HepG2 (cell line): ENCODE results near the gene AGAP3. TPM values are rescaled to one million over a fixed set of nuclear protein-coding genes. Genes with fewer than 3 reads are reported as not detected.

Source experiments
- ATAC-seq: fragments of 200-7000 bp; cut with Tn5 transposase; 3 replicates; pipeline ENCODE4 v1.9.1; 2020; ENCODE audit warnings: mild to moderate bottlenecking, moderate library complexity
- BruUV-seq: library from RNA; stranded (reverse); fragments of 400-500 nt; replicated peaks from 2 replicates; lab custom pipeline; 2021; lab: Mats Ljungman, UMichigan
- CTCF ChIA-PET: fragments of 300-600 bp; formaldehyde crosslinking; extraction: SDS; loops from one replicate; lab custom pipeline; 2021; ENCODE audit warnings: low total read pairs, inconsistent platforms, low intra/inter-chr PET ratio; lab: Yijun Ruan, JAX
- POLR2A ChIA-PET: fragments of 350-600 bp; sonication (Branson Sonifier 250); formaldehyde crosslinking; loops from one replicate; lab custom pipeline; 2020; ENCODE audit warnings: antibody characterized with exemption, inconsistent platforms; lab: Yijun Ruan, JAX
- DNase-seq: peaks from one replicate; pipeline ENCODE4 v3.0.0-alpha.2; 2015; ENCODE audit warnings: low spot score
- FAIRE-seq: peaks from 3 replicates; lab custom pipeline; 2011; peaks lifted over from hg19 to GRCh38; lab: Jason Lieb, UNC
- H2AFZ ChIP-seq: one replicate; pipeline ENCODE4 v1.6.1; 2011; ENCODE audit warnings: low read length, inconsistent platforms
- H3K27ac ChIP-seq: fragments of 300-600 bp; 3 replicates; pipeline ENCODE4 v1.8.0; 2011; ENCODE audit warnings: mixed run types, mild to moderate bottlenecking, mixed read lengths, low read length, inconsistent platforms; ENCODE audit not compliant: insufficient read depth; ENCODE audit errors: extremely low read length
- H3K27me3 ChIP-seq, 2 experiments: fragments of 200-600 bp in 1 of 2; 2 replicates in 1 of 2; 3 replicates in 1 of 2; pipeline versions ENCODE4 v1.6.0 to v1.8.0; 2011; ENCODE audit warnings: low read length in 2 of 2, mild to moderate bottlenecking in 2 of 2, moderate library complexity in 2 of 2, inconsistent platforms in 1 of 2; ENCODE audit not compliant: insufficient read depth in 2 of 2, control insufficient read depth in 1 of 2
- H3K36me3 ChIP-seq, 2 experiments: fragments of 200-600 bp in 1 of 2; replicated peaks in 1 of 2; 2 replicates in 1 of 2; 3 replicates in 1 of 2; pipeline versions ENCODE4 v1.5.1 to v1.8.0; 2011; ENCODE audit warnings: low read length in 2 of 2, inconsistent platforms in 1 of 2; ENCODE audit not compliant: insufficient read depth in 2 of 2, control insufficient read depth in 1 of 2
- H3K4me1 ChIP-seq: 2 replicates; pipeline ENCODE4 v1.5.1; 2012; ENCODE audit warnings: low read length, inconsistent platforms; ENCODE audit not compliant: insufficient read depth
- H3K4me2 ChIP-seq: 2 replicates; pipeline ENCODE4 v1.6.0; 2011; ENCODE audit warnings: low read depth, low read length, inconsistent platforms
- H3K4me3 ChIP-seq, 3 experiments: fragments of 200-600 bp in 1 of 3; sonication (generic), shearing (Covaris generic) in 1 of 3; replicated peaks in 1 of 3; 2 replicates each; pipeline ENCODE4 v1.5.1; 2011 to 2016; ENCODE audit warnings: low read length in 3 of 3, inconsistent platforms in 2 of 3, low read depth in 2 of 3, mild to moderate bottlenecking in 2 of 3, control low read depth in 1 of 3, mixed read lengths in 1 of 3; ENCODE audit not compliant: insufficient read depth in 1 of 3
- H3K79me2 ChIP-seq: one replicate; pipeline ENCODE4 v1.6.1; 2011; ENCODE audit warnings: low read length, inconsistent platforms; ENCODE audit not compliant: insufficient read depth
- H3K9ac ChIP-seq: 2 replicates; pipeline ENCODE4 v1.6.0; 2011; ENCODE audit warnings: mild to moderate bottlenecking, low read depth, low read length, inconsistent platforms; ENCODE audit not compliant: insufficient read depth
- H3K9me3 ChIP-seq: 2 replicates; pipeline ENCODE4 v1.5.1; 2012; ENCODE audit warnings: mild to moderate bottlenecking, low read length
- H4K20me1 ChIP-seq: 2 replicates; pipeline ENCODE4 v1.6.0; 2011; ENCODE audit warnings: inconsistent platforms, mild to moderate bottlenecking, low read length, moderate library complexity; ENCODE audit not compliant: insufficient read depth
- SOX13 ChIP-seq, 3 experiments: fragments of 450-650 bp in 1 of 3; sonication (generic) in 1 of 3; formaldehyde crosslinking in 1 of 3; IDR thresholded peaks in 2 of 3; conservative IDR thresholded peaks in 1 of 3; 2 replicates each; pipeline versions ENCODE4 v1.5.0 to v1.6.1; 2016 to 2020; ENCODE audit warnings: antibody characterized with exemption in 1 of 3, mild to moderate bottlenecking in 1 of 3, missing compliant biosample characterization in 1 of 3, missing genetic modification reagents in 1 of 3, moderate library complexity in 1 of 3
- YY1 ChIP-seq: IDR thresholded peaks from 2 replicates; pipeline ENCODE4 v1.6.1; 2011; ENCODE audit warnings: low read length, low read depth, moderate library complexity, mild to moderate bottlenecking; ENCODE audit not compliant: insufficient read depth, insufficient replicate concordance
- ZKSCAN8 ChIP-seq: IDR thresholded peaks from 2 replicates; pipeline ENCODE4 v1.6.1; 2016; ENCODE audit warnings: borderline replicate concordance, missing genetic modification reagents, missing compliant biosample characterization
- ZNF205 ChIP-seq: IDR thresholded peaks from 2 replicates; pipeline ENCODE4 v1.6.1; 2018; ENCODE audit warnings: missing biosample characterization, missing genetic modification reagents
- WGBS: methylation state at CpG from one replicate; pipeline ENCODE4 v1.1.6; 2017; ENCODE audit warnings: low lambda C conversion rate; 5-methylcytosine and 5-hydroxymethylcytosine counted together
- in situ Hi-C: cut with HindIII; loops from 2 replicates; pipeline ENCODE4 v1.10.0; 2017; ENCODE audit warnings: low pct_unique_long_range_greater_than_20kb; ENCODE audit not compliant: extremely low pct_ligation_motif_present
- intact Hi-C: fragments of 100-400 bp; cut with micrococcal nuclease; formaldehyde crosslinking; loops from one replicate; pipeline ENCODE4 v1.10.0; 2022; ENCODE audit not compliant: unreplicated experiment
- polyA plus RNA-seq, 8 experiments: library from polyadenylated mRNA; depleted of rRNA in 3 of 8; stranded (reverse) in 7 of 8; unstranded in 1 of 8; fragments of >200 nt; fragmentation: Illumina TruSeq in 4 of 8; extraction: Trizol in 4 of 8; gene quantifications; 2 replicates each; pipeline versions ENCODE4 v1.2.1 to v1.2.3, GENCODE V29; 2011 to 2016; ENCODE audit warnings: low read depth in 4 of 8, missing spikeins in 1 of 8, mixed read lengths in 1 of 8; ENCODE audit not compliant: insufficient read depth in 1 of 8
- total RNA-seq, 5 experiments: library from RNA; depleted of rRNA; stranded (reverse); fragments of >200 nt; fragmentation: Illumina TruSeq; extraction: Trizol; gene quantifications; 2 replicates each; pipeline ENCODE4 v1.2.3, GENCODE V29; 2016; ENCODE audit warnings: low read depth in 1 of 5
- TF ChIP-seq, protein P1 (sequence below): sonication (generic); formaldehyde crosslinking; IDR thresholded peaks from 2 replicates; pipeline ENCODE4 v1.5.0; 2020; ENCODE audit warnings: missing genetic modification reagents, mild to moderate bottlenecking, borderline replicate concordance
- TF ChIP-seq, protein P2 (sequence below): sonication (generic); formaldehyde crosslinking; IDR thresholded peaks from 2 replicates; pipeline ENCODE4 v1.4.0; 2020; ENCODE audit warnings: mild to moderate bottlenecking, missing genetic modification reagents

The AGAP3 gene
- total and polyA plus RNA-seq, 2 of the 13 experiments (the other 11 are each of a cell fraction or from before 2014, with no cell fraction given) = 31.3 to 61.4 TPM

DNA sequence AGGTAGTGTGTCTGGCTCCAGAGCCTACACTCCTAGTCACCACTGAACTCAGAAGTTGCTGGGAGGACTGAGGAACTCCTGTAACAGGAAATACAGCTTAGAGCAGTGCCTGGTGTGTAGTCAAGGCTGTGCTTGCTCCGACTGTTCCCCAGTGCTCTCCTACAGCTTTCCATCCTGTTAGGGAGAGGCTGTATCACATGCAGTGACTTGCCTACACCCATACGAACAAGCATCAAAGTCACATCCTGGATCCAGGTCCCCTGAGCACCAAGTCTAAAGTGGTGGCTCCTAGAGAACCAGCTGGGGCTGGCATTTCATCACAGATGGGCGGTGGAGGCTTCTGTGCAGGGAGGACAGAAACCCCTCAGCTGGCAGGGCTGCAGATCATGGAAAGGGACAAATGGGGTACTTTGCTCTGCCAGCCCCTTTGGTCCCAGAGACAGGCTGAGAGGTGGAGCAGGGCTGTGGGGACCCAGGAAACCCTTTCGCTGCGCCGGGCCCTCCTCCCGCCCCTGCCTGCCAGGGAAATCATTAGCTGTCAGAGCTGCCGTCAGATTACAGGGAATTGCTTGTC is 93.1 kb downstream of the AGAP3 start (continued):
- TF ChIP-seq, protein P1, sequence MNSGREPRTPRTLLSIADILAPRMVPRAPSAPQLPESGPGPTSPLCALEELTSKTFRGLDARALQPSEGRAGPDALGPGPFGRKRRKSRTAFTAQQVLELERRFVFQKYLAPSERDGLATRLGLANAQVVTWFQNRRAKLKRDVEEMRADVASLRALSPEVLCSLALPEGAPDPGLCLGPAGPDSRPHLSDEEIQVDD (CRISPR knock-in tag) = no peak
- TF ChIP-seq, all 625 proteins: peak for 0

DNA sequence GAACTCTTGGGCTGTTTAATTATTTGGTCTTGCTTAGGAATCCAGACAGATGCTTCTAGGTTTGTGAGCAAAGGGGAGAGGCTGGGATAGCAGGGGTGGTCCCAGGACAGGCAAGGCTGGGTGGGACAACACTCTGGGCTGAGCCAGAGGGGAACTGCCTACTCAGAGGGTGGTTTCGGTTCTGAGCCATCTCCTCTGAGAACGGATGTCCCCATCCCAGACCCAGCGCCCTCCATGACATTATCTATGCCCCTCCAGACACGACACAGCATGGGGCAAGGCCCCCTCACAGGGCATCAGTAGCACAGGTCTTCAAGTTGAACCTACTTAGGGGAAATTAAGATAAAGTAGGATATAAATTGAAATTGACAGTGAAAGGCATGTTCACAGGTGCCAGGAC is 93.7 kb downstream of the AGAP3 start:
- H3K4me2 ChIP-seq = no peak overlapping the region
- no peaks in the 10 kb centered on the region for H3K4me1 ChIP-seq
- FAIRE-seq = no peak
- WGBS = 4% methylated on average over 4 of the region's 4 CpGs
- no peak for DNase-seq
- BruUV-seq = no TSS peak
- no peak overlapping the region for H2AFZ ChIP-seq
- H3K4me3 ChIP-seq = no peak overlapping the region
- H3K9ac ChIP-seq = no peak overlapping the region
- H3K27ac ChIP-seq = no peak overlapping the region
- no peak for ATAC-seq
- ChIA-PET CTCF (no interaction called here), POLR2A (no interaction called here)
- peaks cover 2 to 58% of the 10 kb centered on the region in 2 experiments; a peak in 3 of 5 replicates for H3K27me3 ChIP-seq
- intact Hi-C loops (loop anchor here (10.0 kb wide), 1 partner anchor 125 kb away; no protein-coding TSS in a partner anchor), in situ Hi-C loops (no loop called here)
- H3K36me3 ChIP-seq = no peaks in the 10 kb centered on the region
- H3K9me3 ChIP-seq = no peaks in the 10 kb centered on the region
- H3K79me2 ChIP-seq = no peaks in the 10 kb centered on the region
- TF ChIP-seq YY1 = no peak
- no peak for TF ChIP-seq SOX13 (IDR thresholded peaks at IDR 0.05)
- no peak for TF ChIP-seq SOX13 (CRISPR knock-in tag; conservative IDR thresholded peaks at IDR 0.05 in 1 of 2, IDR thresholded peaks at IDR 0.05 in 1 of 2)
- no peak for TF ChIP-seq ZKSCAN8 (CRISPR knock-in tag)
- TF ChIP-seq ZNF205 (CRISPR knock-in tag) = no peak
- TF ChIP-seq, protein P2, sequence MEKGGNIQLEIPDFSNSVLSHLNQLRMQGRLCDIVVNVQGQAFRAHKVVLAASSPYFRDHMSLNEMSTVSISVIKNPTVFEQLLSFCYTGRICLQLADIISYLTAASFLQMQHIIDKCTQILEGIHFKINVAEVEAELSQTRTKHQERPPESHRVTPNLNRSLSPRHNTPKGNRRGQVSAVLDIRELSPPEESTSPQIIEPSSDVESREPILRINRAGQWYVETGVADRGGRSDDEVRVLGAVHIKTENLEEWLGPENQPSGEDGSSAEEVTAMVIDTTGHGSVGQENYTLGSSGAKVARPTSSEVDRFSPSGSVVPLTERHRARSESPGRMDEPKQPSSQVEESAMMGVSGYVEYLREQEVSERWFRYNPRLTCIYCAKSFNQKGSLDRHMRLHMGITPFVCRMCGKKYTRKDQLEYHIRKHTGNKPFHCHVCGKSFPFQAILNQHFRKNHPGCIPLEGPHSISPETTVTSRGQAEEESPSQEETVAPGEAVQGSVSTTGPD (CRISPR knock-in tag) = no peak
- H4K20me1 ChIP-seq = no peaks in the 10 kb centered on the region
